Type B pancreatic cell (in vitro differentiated cells): ENCODE results near the gene CDC73. TPM values are rescaled to one million over a fixed set of nuclear protein-coding genes. Genes with fewer than 3 reads are reported as not detected.

Experiments used
- DNase-seq: peaks from one replicate; pipeline ENCODE4 v3.0.0; 2021; ENCODE audit warnings: mixed read lengths; ENCODE audit not compliant: unreplicated experiment; ENCODE audit errors: extremely low spot score
- H3K27ac Mint-ChIP-seq: 2 replicates; pipeline ENCODE4 v1.8.0; 2021; ENCODE audit warnings: mild to moderate bottlenecking, mixed read lengths
- H3K27me3 Mint-ChIP-seq: 2 replicates; pipeline ENCODE4 v1.8.0; 2021; ENCODE audit warnings: mixed read lengths
- H3K36me3 Mint-ChIP-seq: 2 replicates; pipeline ENCODE4 v1.8.0; 2021; ENCODE audit warnings: mixed read lengths
- H3K4me1 Mint-ChIP-seq: one replicate; pipeline ENCODE4 v1.8.0; 2021; ENCODE audit warnings: mixed read lengths; ENCODE audit not compliant: unreplicated experiment
- H3K4me3 Mint-ChIP-seq: 2 replicates; pipeline ENCODE4 v1.8.0; 2021; ENCODE audit warnings: mild to moderate bottlenecking, mixed read lengths
- H3K9me3 Mint-ChIP-seq: 2 replicates; pipeline ENCODE4 v1.8.0; 2021; ENCODE audit warnings: mixed read lengths
- long read RNA-seq: library from polyadenylated mRNA; unstranded; transcript quantifications from one replicate; pipeline ENCODE4 v2.0.0, GENCODE V29; 2020
- total RNA-seq: library from RNA; stranded (reverse); gene quantifications from 2 replicates; pipeline ENCODE4 v1.2.1, GENCODE V29; 2021; ENCODE audit warnings: low replicate concordance
- TF ChIP-seq, protein P1 (sequence below): fragments of 200-600 bp; sonication (generic); conservative IDR thresholded peaks from 2 replicates; pipeline ENCODE4 v1.5.0; 2021; ENCODE audit warnings: antibody characterized with exemption, mild to moderate bottlenecking

Gene CDC73
- 43.3 and 57.5 TPM in 2 replicates for total RNA-seq
- long read RNA-seq, full-length matches to known transcripts: 5 of 18 reads
- long read RNA-seq, partial matches to known transcripts: 9 of 18 reads
- long read RNA-seq, other reads (novel, unspliced or antisense): 4 of 18 reads

DNA sequence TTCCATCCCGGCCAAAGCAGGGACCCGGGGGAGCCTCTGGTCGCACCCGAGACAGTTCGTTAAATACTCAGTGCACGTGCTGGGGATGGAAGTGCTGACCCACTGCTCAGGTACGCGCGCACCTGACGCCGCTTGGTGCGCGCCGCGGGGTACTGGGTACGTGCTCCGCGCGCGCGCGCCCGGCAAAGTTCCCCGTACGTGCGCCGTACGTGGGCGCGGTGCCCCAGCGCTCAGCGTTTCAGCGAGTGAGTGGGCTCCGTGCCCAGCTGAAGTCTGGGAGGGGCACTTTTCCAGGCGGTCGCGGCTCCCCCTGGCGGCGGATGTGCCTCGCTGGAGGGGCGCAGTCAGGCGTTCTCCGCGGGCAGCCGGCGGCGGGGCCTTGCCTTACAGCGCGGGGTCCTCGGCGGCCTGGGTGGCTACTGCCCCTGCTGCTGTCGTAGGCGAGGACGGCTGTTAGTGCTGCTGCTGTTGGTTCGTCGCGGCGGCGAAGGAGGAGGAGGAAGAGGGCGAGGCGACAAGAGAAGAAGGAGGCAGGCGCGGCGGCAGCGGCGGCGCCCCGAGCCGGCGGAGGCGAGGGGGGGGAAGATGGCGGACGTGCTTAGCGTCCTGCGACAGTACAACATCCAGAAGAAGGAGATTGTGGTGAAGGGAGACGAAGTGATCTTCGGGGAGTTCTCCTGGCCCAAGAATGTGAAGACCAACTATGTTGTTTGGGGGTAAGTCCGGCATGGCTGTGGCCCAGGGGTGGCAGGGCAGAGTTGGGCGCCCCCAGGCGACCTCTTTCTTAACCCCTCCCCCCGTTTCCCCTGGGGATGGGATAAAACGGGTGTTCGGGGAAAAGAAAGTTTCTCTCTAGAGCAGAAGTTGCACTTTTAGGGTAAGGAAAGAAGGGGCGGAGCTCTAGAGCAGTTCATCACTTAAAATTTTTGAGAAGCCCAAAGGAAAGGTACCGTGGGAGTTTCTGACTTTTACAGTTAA, at the start of gene CDC73:
TSS of gene CDC73 (plus strand) at position 416 of the 978 bp plus-strand sequence. CDS start at position 586, 170 bp downstream.
- DNase-seq: peak; percentile 99
- Mint-ChIP-seq H3K4me3 (peak within 1 kb of the TSS; percentile 94), H3K4me1 (peaks cover 17% of the 10 kb centered on the region), H3K9me3 (no peaks in the 10 kb centered on the region), H3K36me3 (peaks cover 5% of the 10 kb centered on the region), H3K27ac (peak within 1 kb of the TSS; percentile 98), H3K27me3 (peaks cover 5% of the 10 kb centered on the region)
- TF ChIP-seq, protein P1, sequence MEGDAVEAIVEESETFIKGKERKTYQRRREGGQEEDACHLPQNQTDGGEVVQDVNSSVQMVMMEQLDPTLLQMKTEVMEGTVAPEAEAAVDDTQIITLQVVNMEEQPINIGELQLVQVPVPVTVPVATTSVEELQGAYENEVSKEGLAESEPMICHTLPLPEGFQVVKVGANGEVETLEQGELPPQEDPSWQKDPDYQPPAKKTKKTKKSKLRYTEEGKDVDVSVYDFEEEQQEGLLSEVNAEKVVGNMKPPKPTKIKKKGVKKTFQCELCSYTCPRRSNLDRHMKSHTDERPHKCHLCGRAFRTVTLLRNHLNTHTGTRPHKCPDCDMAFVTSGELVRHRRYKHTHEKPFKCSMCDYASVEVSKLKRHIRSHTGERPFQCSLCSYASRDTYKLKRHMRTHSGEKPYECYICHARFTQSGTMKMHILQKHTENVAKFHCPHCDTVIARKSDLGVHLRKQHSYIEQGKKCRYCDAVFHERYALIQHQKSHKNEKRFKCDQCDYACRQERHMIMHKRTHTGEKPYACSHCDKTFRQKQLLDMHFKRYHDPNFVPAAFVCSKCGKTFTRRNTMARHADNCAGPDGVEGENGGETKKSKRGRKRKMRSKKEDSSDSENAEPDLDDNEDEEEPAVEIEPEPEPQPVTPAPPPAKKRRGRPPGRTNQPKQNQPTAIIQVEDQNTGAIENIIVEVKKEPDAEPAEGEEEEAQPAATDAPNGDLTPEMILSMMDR: peak; percentile 99

DNA sequence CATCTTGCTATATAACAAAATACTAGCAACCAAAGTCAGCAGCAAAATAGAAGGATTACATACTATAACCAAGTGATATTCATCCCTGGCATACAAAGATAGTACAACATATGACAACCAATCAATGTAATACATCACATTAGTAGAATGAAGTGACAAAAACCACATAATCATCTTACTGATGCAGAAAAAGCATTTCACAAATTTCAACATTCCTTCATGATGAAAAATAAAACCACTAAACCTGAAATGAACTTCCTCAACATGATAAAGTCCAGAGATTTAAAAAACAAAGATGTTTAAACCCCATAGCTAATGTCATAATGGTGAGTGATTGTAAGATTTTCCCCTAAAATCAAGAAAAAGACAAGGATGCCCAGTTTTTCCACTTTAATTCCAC, 43.8 kb upstream of the CDC73 start:
- peaks cover 7% of the 10 kb centered on the region for H3K9me3 Mint-ChIP-seq
- DNase-seq: no peak
- no peak overlapping the region for H3K4me3 Mint-ChIP-seq
- H3K27ac Mint-ChIP-seq: no peak overlapping the region
- no peaks in the 10 kb centered on the region for H3K27me3 Mint-ChIP-seq
- peaks cover 46% of the 10 kb centered on the region for H3K36me3 Mint-ChIP-seq
- TF ChIP-seq, protein P1: no peak
- no peaks in the 10 kb centered on the region for H3K4me1 Mint-ChIP-seq

GRCh38 chr1:193079187-193079586, 42.6 kb upstream of the CDC73 start:
- H3K9me3 Mint-ChIP-seq: peaks cover 7% of the 10 kb centered on the region
- peaks cover 48% of the 10 kb centered on the region for H3K36me3 Mint-ChIP-seq
- TF ChIP-seq, protein P1: no peak
- H3K27me3 Mint-ChIP-seq: no peaks in the 10 kb centered on the region
- DNase-seq: no peak
- no peak overlapping the region for H3K27ac Mint-ChIP-seq
- H3K4me1 Mint-ChIP-seq: no peaks in the 10 kb centered on the region
- H3K4me3 Mint-ChIP-seq: no peak overlapping the region

DNA sequence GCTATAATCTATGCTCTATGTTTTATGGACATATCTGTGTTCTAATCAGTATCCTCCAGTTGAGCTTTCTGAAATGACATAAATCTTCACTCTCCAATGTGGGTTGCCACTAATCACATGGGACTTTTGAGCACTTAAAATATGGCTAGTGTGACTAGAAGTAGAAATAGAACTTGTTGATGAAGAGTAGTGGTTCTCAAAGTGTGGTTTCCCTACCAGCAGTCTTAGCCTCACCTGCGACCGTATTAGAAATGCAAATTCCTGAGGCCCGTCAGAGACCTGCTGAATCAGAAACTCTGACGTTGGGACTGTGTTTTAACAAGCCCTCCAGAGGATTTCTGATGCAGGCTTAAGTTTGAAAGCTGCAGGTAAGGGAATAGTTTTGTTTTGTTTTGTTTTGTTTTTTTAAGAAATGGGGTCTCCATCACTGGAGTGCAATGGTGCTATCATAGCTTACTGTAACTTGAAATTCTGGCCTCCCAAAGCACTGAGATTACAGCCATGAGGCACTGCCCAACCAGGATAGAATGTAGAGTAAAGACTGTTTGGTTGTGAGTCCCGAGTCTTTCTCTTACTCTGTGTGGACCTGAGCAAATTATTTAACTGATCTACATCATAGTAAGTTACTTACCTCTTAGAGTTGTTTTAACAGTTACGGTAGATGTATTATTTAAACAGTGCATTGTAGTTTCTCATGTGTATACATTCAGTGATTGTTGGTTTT, 38.3 kb upstream of the CDC73 start:
- H3K36me3 Mint-ChIP-seq: peaks cover 36% of the 10 kb centered on the region
- no peaks in the 10 kb centered on the region for H3K4me1 Mint-ChIP-seq
- TF ChIP-seq, protein P1: no peak
- no peaks in the 10 kb centered on the region for H3K9me3 Mint-ChIP-seq
- H3K27me3 Mint-ChIP-seq: no peaks in the 10 kb centered on the region
- no peak overlapping the region for H3K4me3 Mint-ChIP-seq
- DNase-seq: no peak
- H3K27ac Mint-ChIP-seq: no peak overlapping the region

DNA sequence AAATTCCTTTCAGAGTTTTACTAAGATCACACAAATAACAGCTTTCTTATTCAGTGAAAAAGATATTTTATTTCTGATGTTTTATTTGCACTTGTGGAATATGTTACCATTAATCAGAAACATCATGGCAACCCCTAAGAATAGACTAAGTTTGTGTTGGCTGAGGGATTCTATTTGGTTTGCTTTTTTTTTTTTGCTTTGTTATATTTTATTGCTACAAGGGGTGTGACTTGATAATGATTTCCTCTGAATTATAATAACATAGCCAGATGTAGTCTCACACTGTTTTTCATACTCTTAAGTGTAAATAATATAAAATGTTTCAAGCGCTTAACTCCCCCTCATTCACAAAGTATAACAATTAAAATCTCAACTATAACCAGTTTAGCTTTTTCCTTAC, 36.6 kb upstream of the CDC73 start:
- H3K4me3 Mint-ChIP-seq: no peak overlapping the region
- no peaks in the 10 kb centered on the region for H3K4me1 Mint-ChIP-seq
- H3K27me3 Mint-ChIP-seq: no peaks in the 10 kb centered on the region
- TF ChIP-seq, protein P1: no peak
- H3K27ac Mint-ChIP-seq: no peak overlapping the region
- peaks cover 23% of the 10 kb centered on the region for H3K36me3 Mint-ChIP-seq
- no peaks in the 10 kb centered on the region for H3K9me3 Mint-ChIP-seq
- DNase-seq: no peak
